Mesenteric fat pad (tissue), 1 donor: ENCODE results near the gene NPIPA3. TPM values are rescaled to one million over a fixed set of nuclear protein-coding genes. Genes with fewer than 3 reads are reported as not detected.
"Not testable (repeated sequence)": the region's sequence is repeated elsewhere in the genome, so short reads cannot be mapped to it uniquely, and the experiment has no call there.

Experiments
- DNase-seq: peaks from one replicate; pipeline ENCODE4 v3.0.0-alpha.2; 2020; ENCODE audit warnings: low spot score
- total RNA-seq: library from RNA; stranded (reverse); fragmentation: NEBNext Ultra II Directional; extraction: Animal tissue kit (Norgen Biotek cat#: 25700); gene quantifications from one replicate; pipeline ENCODE4 v1.2.1, GENCODE V29; 2021
- donor health status: DM: yes; HTN: yes; CAD: no.

Gene NPIPA3
- total RNA-seq, 1 donor from 2014 or later: 4.1 TPM

- DNase-seq: not testable (repeated sequence)
Measured at GRCh38 chr16:14742273-14743128, 39.3 kb downstream of the NPIPA3 start, which contains the start of gene NPIPA2. NPIPA2 (plus strand) TSS chr16:14742533; CDS start chr16:14748066, 5,533 bp downstream.

GRCh38 chr16:14773654-14774053, 70.4 kb downstream of the NPIPA3 start:
- not testable (repeated sequence) for DNase-seq

- DNase-seq: not testable (repeated sequence)
Measured at GRCh38 chr16:14775624-14776023, 72.4 kb downstream of the NPIPA3 start.

Other genes with a start within 250 kb of the NPIPA3 start
- 23.3 TPM for gene PARN, start 73.2 kb upstream of the NPIPA3 start, total RNA-seq
- gene BFAR, start 70.5 kb upstream of the NPIPA3 start, total RNA-seq: 53.3 TPM
- gene PLA2G10, start 9.1 kb upstream of the NPIPA3 start, total RNA-seq: not detected
- gene NPIPA2, start 39.1 kb downstream of the NPIPA3 start, total RNA-seq: 7.4 TPM
- gene NOMO1, start 130.3 kb downstream of the NPIPA3 start, total RNA-seq: 73.1 TPM
- 113 TPM for gene NPIPA1, start 234.0 kb downstream of the NPIPA3 start, total RNA-seq